SU-DHL-6 (cell line): ENCODE measurements around the gene INSIG1.

Experiments used
- H2AFZ ChIP-seq: fragments of 200-600 bp; sonication (generic); 2 replicates; pipeline ENCODE4 v1.6.1; 2014; ENCODE audit warnings: low read depth, mild to moderate bottlenecking, moderate library complexity, mixed read lengths, antibody characterized with exemption, low read length; ENCODE audit not compliant: severe bottlenecking
- H3F3A ChIP-seq: fragments of 200-600 bp; shearing (Covaris generic); 2 replicates; pipeline ENCODE4 v1.6.0; 2016; ENCODE audit warnings: antibody characterized with exemption, mild to moderate bottlenecking; ENCODE audit not compliant: insufficient read depth
- H3K27ac ChIP-seq: fragments of 200-600 bp; sonication (generic); 2 replicates; pipeline ENCODE4 v1.5.1; 2016; ENCODE audit warnings: low read depth, mild to moderate bottlenecking, low read length, moderate library complexity, mixed read lengths
- H3K27me3 ChIP-seq: fragments of 200-600 bp; sonication (generic), shearing (Covaris generic); 2 replicates; pipeline ENCODE4 v1.6.0; 2014; ENCODE audit warnings: mild to moderate bottlenecking, low read length
- H3K36me3 ChIP-seq: fragments of 200-600 bp; sonication (generic); 2 replicates; pipeline ENCODE4 v1.6.1; 2014; ENCODE audit warnings: mild to moderate bottlenecking, low read length, mixed read lengths
- H3K4me2 ChIP-seq: fragments of 300-600, 200-600 bp; shearing (Covaris generic), sonication (generic); 2 replicates; pipeline ENCODE4 v1.6.0; 2014; ENCODE audit warnings: low read length, low read depth, mild to moderate bottlenecking; ENCODE audit not compliant: poor library complexity, severe bottlenecking
- H3K4me3 ChIP-seq: fragments of 200-600 bp; sonication (generic); 2 replicates; pipeline ENCODE4 v1.5.1; 2014; ENCODE audit warnings: antibody characterized with exemption, low read length, mild to moderate bottlenecking, mixed read lengths; ENCODE audit not compliant: insufficient read depth, poor library complexity, severe bottlenecking
- H3K79me2 ChIP-seq: fragments of 200-600 bp; sonication (generic); 2 replicates; pipeline ENCODE4 v1.6.1; 2014; ENCODE audit warnings: mild to moderate bottlenecking, low read length, moderate library complexity; ENCODE audit not compliant: insufficient read depth
- H3K9ac ChIP-seq: fragments of 200-600 bp; sonication (generic); 2 replicates; pipeline ENCODE4 v1.7.0; 2014; ENCODE audit warnings: mild to moderate bottlenecking, low read length
- H3K9me2 ChIP-seq: fragments of 200-600 bp; sonication (generic); replicated peaks from 2 replicates; pipeline ENCODE4 v1.6.1; 2014; ENCODE audit warnings: low read length; ENCODE audit not compliant: insufficient read depth
- H3K9me3 ChIP-seq: fragments of 200-600 bp; sonication (generic); 2 replicates; pipeline ENCODE4 v1.6.1; 2014; ENCODE audit warnings: low read length, mixed read lengths; ENCODE audit not compliant: insufficient read depth
- H4K20me1 ChIP-seq: fragments of 200-600 bp; sonication (generic); 2 replicates; pipeline ENCODE4 v1.6.1; 2014; ENCODE audit warnings: low read depth, mild to moderate bottlenecking, antibody characterized with exemption, low read length, moderate library complexity, mixed read lengths
- EZH2phosphoT487 ChIP-seq: fragments of 200-600 bp; sonication (generic), shearing (Covaris generic); conservative IDR thresholded peaks from 2 replicates; pipeline ENCODE4 v1.6.1; 2018; ENCODE audit warnings: mild to moderate bottlenecking, antibody characterized with exemption, low read length, moderate library complexity, mixed read lengths
- TF ChIP-seq, protein P1 (sequence below): fragments of 200-600 bp; sonication (generic); IDR thresholded peaks from one replicate; pipeline ENCODE4 v1.5.1; 2017; ENCODE audit warnings: antibody characterized with exemption, mild to moderate bottlenecking, low read length, moderate library complexity; ENCODE audit not compliant: insufficient read depth, poor library complexity, severe bottlenecking

Gene INSIG1

GRCh38 chr7:155324012-155324917, 26.6 kb downstream of the INSIG1 start:
- no peak overlapping the region for H3K27ac ChIP-seq
- no peak overlapping the region for H3K9ac ChIP-seq
- no peaks in the 10 kb centered on the region for H3F3A ChIP-seq
- H2AFZ ChIP-seq, result no peak overlapping the region
- H3K4me2 ChIP-seq, result no peak overlapping the region
- no peaks in the 10 kb centered on the region for H3K79me2 ChIP-seq
- no peak overlapping the region for H3K4me3 ChIP-seq
- H3K9me2 ChIP-seq, result no peaks in the 10 kb centered on the region
- H3K36me3 ChIP-seq, result no peaks in the 10 kb centered on the region
- TF ChIP-seq, protein P1, sequence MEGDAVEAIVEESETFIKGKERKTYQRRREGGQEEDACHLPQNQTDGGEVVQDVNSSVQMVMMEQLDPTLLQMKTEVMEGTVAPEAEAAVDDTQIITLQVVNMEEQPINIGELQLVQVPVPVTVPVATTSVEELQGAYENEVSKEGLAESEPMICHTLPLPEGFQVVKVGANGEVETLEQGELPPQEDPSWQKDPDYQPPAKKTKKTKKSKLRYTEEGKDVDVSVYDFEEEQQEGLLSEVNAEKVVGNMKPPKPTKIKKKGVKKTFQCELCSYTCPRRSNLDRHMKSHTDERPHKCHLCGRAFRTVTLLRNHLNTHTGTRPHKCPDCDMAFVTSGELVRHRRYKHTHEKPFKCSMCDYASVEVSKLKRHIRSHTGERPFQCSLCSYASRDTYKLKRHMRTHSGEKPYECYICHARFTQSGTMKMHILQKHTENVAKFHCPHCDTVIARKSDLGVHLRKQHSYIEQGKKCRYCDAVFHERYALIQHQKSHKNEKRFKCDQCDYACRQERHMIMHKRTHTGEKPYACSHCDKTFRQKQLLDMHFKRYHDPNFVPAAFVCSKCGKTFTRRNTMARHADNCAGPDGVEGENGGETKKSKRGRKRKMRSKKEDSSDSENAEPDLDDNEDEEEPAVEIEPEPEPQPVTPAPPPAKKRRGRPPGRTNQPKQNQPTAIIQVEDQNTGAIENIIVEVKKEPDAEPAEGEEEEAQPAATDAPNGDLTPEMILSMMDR, result no peak
- no peak for TF ChIP-seq EZH2phosphoT487
- no peaks in the 10 kb centered on the region for H4K20me1 ChIP-seq
- H3K27me3 ChIP-seq, result no peaks in the 10 kb centered on the region
- H3K9me3 ChIP-seq, result peaks cover 6% of the 10 kb centered on the region; the same call in 1 of the 2 replicates

DNA sequence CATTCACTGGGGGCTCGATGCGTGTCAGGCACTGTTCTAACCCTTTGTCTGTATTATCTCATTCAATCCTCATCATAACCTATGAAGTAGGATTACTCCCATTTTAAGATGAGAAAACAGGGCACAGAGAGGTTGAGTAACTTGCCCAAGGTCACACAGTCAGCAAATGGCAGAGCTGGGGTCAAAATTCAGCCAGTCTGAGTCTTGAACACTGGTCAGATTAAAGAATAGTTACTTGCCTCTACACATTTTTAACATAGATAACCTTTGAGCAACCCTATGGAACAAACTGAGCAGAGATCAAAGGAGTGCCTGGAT, 27.2 kb downstream of the INSIG1 start:
- Histone ChIP-seq H3K79me2 (no peaks in the 10 kb centered on the region), H3K9me2 (no peaks in the 10 kb centered on the region), H3K9ac (no peak overlapping the region), H3K27ac (no peak overlapping the region), H3K27me3 (no peaks in the 10 kb centered on the region), H3K4me3 (no peak overlapping the region), H3F3A (no peaks in the 10 kb centered on the region), H4K20me1 (no peaks in the 10 kb centered on the region), H3K4me2 (no peak overlapping the region), H3K36me3 (no peaks in the 10 kb centered on the region), H3K9me3 (peaks cover 6% of the 10 kb centered on the region; the same call in 1 of the 2 replicates), H2AFZ (no peak overlapping the region)
- no peak for TF ChIP-seq EZH2phosphoT487
- TF ChIP-seq, protein P1, result no peak

DNA sequence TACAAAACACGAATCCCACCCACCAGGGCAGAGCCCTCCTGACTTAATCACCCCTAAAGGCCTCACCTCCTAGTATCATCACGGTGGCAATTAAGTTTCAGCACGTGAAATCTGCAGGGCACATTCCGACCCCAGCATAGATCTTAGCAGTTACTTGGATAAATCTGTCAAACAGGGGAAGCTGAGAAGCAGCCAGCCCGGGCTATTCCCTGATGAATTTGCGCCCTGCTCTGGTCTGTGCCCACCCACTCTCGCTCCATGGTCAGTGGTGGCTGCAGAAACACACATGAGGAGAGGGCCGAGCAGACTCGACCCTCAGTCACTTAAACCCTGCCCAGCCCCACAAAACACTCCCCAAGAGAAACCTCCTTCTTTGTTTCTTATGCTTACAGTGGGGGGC, 28.7 kb downstream of the INSIG1 start:
- H3K27ac ChIP-seq, result no peak overlapping the region
- no peaks in the 10 kb centered on the region for H3K9me2 ChIP-seq
- H3K27me3 ChIP-seq, result no peaks in the 10 kb centered on the region
- no peak overlapping the region for H2AFZ ChIP-seq
- no peak overlapping the region for H3K4me2 ChIP-seq
- TF ChIP-seq, protein P1, result no peak
- TF ChIP-seq EZH2phosphoT487, result no peak
- H3F3A ChIP-seq, result no peaks in the 10 kb centered on the region
- H4K20me1 ChIP-seq, result no peaks in the 10 kb centered on the region
- H3K9ac ChIP-seq, result no peak overlapping the region
- no peaks in the 10 kb centered on the region for H3K36me3 ChIP-seq
- H3K4me3 ChIP-seq, result no peak overlapping the region
- H3K9me3 ChIP-seq, result peaks cover 6% of the 10 kb centered on the region; the same call in 1 of the 2 replicates
- H3K79me2 ChIP-seq, result no peaks in the 10 kb centered on the region
